Activated naive CD4-positive, alpha-beta T cell treated with anti-CD3 and anti-CD28 coated beads, Interleukin-2, amount 50 U/mL, for 24 hours (primary cell): Measurements from ENCODE around the gene DCUN1D2.
"Not testable (repeated sequence)": the region's sequence is repeated elsewhere in the genome, so short reads cannot be mapped to it uniquely, and the experiment has no call there.

Experiments used
- H3K27ac Mint-ChIP-seq: one replicate; pipeline ENCODE4 v1.8.0; 2021; ENCODE audit warnings: mild to moderate bottlenecking, mixed read lengths
- H3K27me3 Mint-ChIP-seq: one replicate; pipeline ENCODE4 v1.8.0; 2021; ENCODE audit warnings: mixed read lengths
- H3K36me3 Mint-ChIP-seq: one replicate; pipeline ENCODE4 v1.8.0; 2021; ENCODE audit warnings: mixed read lengths
- H3K4me1 Mint-ChIP-seq: one replicate; pipeline ENCODE4 v1.8.0; 2021; ENCODE audit warnings: mixed read lengths
- H3K4me3 Mint-ChIP-seq: one replicate; pipeline ENCODE4 v1.8.0; 2021; ENCODE audit warnings: mild to moderate bottlenecking, mixed read lengths
- H3K9me3 Mint-ChIP-seq: one replicate; pipeline ENCODE4 v1.8.0; 2021; ENCODE audit warnings: mixed read lengths

Gene DCUN1D2

DNA sequence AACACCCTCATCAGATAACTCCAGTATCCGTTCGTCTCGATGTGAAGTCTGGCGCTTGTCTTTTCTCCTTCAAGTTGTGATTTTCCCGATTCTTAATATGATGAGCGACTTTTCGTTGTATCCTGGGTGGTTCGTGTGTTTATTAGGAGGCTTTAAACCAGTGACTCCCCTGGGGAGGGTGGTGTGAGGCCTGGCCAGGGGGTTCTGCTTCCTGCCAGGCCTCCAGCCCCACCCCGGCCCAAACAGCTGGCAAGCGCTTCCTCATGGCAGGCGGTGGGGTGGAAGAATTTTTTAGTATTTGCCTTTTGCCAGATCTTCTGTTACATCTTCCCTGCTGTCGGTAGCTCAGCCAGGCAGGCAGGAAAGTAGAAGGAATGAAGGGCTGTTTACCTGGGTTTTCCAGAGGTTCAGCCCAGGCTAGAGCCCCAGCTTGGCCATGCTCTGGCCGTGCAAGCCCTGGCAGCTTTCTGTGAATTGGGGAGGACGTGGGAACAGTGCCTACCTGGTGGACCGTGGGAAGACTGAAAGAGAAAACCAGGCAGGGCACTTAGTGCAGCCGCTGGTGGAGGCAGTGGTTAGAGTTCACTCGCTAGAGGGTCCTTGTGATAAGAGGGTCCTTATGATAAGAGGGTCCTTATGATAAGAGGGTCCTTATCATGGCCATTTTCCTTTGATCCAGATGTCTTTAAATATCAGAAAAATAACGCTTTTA, 37.7 kb upstream of the DCUN1D2 start:
- Mint-ChIP-seq H3K27ac (peak overlapping the region; percentile 23), H3K4me3 (no peak overlapping the region), H3K4me1 (peaks cover 4% of the 10 kb centered on the region), H3K36me3 (peaks cover 17% of the 10 kb centered on the region), H3K9me3 (no peaks in the 10 kb centered on the region), H3K27me3 (no peaks in the 10 kb centered on the region)

DNA sequence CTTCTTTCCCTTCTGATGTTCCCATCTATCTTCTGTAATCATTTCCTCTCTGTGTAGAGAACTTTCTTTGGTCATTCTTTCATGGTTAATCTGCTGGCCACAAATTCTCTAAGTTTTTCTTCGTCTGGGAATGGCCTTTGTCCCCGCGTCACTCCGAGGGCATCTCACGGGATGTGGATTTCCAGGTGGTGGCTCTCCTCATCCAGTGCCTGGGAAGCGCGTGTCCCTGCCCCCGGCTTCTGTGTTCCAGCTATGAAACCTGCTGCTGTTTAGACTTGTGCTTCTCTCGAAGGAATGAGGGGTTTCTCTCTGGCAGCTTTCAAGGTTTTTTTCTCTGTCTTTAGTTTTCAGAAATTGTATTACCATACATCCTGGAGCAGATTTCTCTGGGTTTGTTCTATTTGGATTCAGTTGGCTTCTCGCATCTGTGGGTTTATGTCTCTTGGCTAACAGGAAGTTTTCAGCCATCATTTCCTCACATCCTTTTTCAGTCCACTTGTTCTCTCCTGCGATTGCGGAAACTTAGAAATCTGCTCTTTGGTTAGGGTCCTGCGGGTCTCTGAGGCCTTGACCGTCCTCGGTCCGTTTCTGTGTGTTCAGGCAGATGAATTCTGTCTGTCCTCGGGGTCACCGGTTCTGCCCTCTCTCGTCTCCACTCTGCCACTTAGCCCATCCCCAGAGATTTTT, 36.9 kb upstream of the DCUN1D2 start:
- Mint-ChIP-seq H3K4me1 (peaks cover 4% of the 10 kb centered on the region), H3K27me3 (no peaks in the 10 kb centered on the region), H3K36me3 (peaks cover 19% of the 10 kb centered on the region), H3K4me3 (no peak overlapping the region), H3K9me3 (no peaks in the 10 kb centered on the region), H3K27ac (no peak overlapping the region)

DNA sequence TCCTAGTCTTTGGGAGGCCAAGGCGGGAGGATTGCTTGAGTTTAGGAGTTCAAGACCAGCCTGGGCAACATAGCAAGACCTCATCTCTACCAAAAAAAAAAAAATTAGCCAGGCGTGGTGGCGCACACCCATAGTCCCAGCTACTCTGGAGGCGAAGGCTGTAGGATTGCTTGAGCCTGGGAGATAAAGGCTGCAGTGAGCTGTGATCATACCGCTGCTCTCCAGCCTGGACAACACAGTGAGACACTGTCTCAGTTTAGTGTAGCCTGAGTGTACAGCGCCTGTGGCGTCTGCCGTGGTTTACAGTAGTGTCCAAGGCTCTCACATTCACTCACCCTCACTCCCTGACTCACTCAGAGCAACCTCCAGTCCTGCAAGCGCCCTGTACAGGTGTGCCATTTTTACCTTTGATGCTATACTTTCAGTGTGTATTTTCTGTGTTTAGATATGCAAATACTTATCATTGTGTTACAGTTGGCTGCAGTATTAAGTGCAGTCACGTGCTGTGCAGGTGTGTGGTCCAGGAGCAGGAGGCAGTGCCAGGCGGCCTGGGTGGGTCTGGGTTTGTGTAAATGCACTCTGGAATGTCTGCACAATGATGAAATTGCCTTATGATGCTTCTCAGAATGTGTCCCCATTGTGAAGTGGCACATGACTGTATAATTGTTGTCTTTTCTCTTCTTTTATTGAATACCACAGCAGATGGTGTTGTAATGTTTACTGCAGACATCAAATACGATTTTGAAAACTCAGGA, 36.1 kb upstream of the DCUN1D2 start:
- Mint-ChIP-seq H3K27me3 (no peaks in the 10 kb centered on the region), H3K36me3 (peaks cover 17% of the 10 kb centered on the region), H3K4me3 (no peak overlapping the region), H3K4me1 (peaks cover 4% of the 10 kb centered on the region), H3K9me3 (no peaks in the 10 kb centered on the region), H3K27ac (no peak overlapping the region)

DNA sequence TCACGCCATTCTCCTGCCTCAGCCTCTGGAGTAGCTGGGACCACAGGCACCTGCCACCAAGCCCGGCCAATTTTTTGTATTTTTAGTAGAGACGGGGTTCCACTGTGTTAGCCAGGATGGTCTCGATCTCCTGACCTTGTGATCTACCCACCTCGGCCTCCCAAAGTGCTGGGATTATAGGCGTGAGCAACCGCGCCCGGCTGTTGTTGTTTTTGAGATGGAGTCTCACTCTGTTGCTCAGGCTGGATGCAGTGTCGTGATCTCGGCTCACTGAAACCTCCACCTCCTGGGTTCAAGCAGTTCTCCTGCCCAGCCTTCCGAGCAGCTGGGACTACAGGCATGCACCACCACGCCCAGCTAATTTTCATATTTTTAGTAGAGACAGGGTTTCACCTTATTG, 31.9 kb upstream of the DCUN1D2 start:
- not testable (repeated sequence) for H3K4me3 Mint-ChIP-seq, H3K27ac Mint-ChIP-seq, H3K27me3 Mint-ChIP-seq, H3K9me3 Mint-ChIP-seq
- H3K4me1 Mint-ChIP-seq = peaks cover 13% of the 10 kb centered on the region
- H3K36me3 Mint-ChIP-seq = peaks cover 15% of the 10 kb centered on the region

DNA sequence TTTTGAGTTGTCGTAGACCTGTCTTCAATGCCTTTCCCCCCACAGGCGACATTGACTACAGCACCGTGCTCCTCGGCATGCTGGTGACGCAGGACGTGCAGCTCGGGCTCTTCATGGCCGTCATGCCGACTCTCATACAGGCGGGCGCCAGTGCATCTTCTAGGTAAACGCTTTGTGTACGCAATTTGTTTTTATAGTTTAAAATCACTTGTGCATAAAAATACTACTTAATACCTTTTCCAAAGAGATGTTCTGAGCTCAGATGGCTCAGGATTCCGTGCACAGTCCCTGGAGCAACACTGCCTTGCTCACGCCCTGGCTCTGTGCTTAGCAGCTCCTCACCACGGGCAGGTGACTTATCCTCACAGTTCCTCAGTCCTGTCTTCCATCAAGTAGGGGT, 30.1 kb upstream of the DCUN1D2 start:
- no peaks in the 10 kb centered on the region for H3K9me3 Mint-ChIP-seq
- H3K36me3 Mint-ChIP-seq = peaks cover 12% of the 10 kb centered on the region
- H3K27ac Mint-ChIP-seq = no peak overlapping the region
- H3K27me3 Mint-ChIP-seq = no peaks in the 10 kb centered on the region
- H3K4me3 Mint-ChIP-seq = no peak overlapping the region
- peaks cover 13% of the 10 kb centered on the region for H3K4me1 Mint-ChIP-seq

DNA sequence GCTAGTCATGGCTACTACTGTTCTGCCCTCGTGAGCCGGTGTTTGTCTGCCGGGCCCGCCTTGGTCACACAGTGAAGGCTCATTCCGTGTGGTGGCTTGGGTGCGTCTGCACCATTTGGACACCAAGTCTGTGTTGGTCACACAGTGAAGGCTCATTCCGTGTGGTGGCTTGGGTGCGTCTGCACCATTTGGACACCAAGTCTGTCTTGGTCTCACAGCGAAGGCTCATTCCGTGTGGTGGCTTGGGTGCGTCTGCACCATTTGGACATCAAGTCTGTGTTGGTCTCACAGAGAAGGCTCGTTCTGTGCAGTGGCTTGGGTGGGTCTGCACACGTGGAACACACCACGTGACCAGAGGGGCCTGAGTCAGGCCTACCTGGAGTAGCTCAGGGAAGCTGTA, 29.0 kb upstream of the DCUN1D2 start:
- no peak overlapping the region for H3K27ac Mint-ChIP-seq
- no peaks in the 10 kb centered on the region for H3K9me3 Mint-ChIP-seq
- no peaks in the 10 kb centered on the region for H3K27me3 Mint-ChIP-seq
- H3K4me1 Mint-ChIP-seq = peaks cover 13% of the 10 kb centered on the region
- H3K36me3 Mint-ChIP-seq = peaks cover 10% of the 10 kb centered on the region
- no peak overlapping the region for H3K4me3 Mint-ChIP-seq

DNA sequence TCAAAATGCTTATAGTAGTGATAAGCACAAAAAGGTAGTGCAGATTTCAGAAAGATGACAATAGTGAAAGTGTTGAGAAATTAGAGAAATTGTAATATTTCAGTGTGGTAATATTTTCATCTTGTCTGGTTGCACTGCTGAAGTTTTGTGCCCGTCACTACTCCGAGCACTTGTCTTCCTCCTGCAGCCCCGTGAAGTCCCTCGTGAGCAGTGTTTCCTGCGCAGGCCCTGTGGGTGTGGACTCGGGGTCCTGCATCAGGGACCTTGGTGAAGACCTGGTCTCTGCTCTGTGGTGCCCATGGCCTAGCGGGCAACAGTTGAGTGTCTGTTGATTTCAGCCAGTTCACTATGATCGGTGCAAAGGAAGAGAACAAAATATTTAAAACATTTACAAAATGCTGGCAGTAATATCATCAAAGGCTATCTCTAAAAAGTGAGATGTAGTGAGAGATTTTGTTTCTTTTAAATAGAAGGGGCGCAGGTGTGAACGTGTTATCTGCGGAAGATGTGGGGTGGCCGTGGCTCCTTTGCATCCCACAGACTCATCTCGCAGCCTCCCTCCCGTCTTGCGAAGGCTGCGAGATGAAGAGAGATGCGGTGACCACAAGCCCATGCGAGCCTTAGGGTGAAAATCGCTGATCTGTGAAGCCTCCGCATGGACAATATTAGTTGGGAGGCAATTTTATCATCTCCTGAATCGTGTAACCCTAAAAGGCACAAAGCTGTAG, 27.7 kb upstream of the DCUN1D2 start:
- no peak overlapping the region for H3K4me3 Mint-ChIP-seq
- H3K4me1 Mint-ChIP-seq = peaks cover 9% of the 10 kb centered on the region
- H3K9me3 Mint-ChIP-seq = no peaks in the 10 kb centered on the region
- H3K36me3 Mint-ChIP-seq = peaks cover 13% of the 10 kb centered on the region
- no peak overlapping the region for H3K27ac Mint-ChIP-seq
- H3K27me3 Mint-ChIP-seq = no peaks in the 10 kb centered on the region

DNA sequence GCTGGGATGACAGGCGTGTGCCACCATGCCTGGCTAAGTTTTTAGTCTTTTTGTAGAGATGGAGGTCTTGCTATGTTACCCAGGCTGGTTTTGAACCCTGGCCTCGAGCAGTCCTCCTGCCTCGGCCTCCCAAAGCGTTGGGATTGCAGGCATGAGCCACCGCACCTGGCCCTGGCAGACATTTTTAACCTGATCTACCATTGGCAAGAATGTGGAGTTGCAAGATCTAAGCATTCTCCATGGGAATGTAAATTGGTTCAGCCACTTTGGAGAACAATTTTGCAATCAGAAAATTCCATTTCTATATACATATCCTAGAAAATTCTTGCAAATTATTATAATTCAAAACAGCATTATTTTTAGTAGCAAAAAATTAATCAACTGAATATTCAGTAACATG, 24.3 kb upstream of the DCUN1D2 start:
- no peaks in the 10 kb centered on the region for H3K9me3 Mint-ChIP-seq
- no peaks in the 10 kb centered on the region for H3K27me3 Mint-ChIP-seq
- H3K36me3 Mint-ChIP-seq = peaks cover 10% of the 10 kb centered on the region
- H3K4me1 Mint-ChIP-seq = peaks cover 9% of the 10 kb centered on the region
- no peak overlapping the region for H3K4me3 Mint-ChIP-seq
- no peak overlapping the region for H3K27ac Mint-ChIP-seq

DNA sequence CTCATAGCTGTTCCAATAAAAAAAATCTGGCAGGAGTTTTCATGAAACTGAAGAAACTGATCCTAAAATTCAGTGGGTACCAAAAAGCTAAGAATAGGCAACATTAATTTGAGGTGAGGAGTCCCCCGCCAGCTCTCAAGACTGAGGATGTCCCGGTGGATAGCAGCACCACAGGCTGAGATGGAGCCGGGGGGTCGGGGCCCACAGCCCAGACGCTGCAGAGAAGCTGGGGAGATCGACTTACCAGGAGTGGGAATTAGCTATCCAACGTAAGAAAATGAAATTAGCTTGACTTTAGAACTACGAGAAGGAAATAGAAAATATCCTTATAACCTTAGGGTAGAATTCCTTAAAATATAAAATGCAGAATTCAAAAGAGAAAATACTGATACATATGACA, 23.2 kb upstream of the DCUN1D2 start:
- no peaks in the 10 kb centered on the region for H3K9me3 Mint-ChIP-seq
- no peak overlapping the region for H3K4me3 Mint-ChIP-seq
- H3K27me3 Mint-ChIP-seq = no peaks in the 10 kb centered on the region
- no peak overlapping the region for H3K27ac Mint-ChIP-seq
- peaks cover 9% of the 10 kb centered on the region for H3K4me1 Mint-ChIP-seq
- H3K36me3 Mint-ChIP-seq = peaks cover 10% of the 10 kb centered on the region

DNA sequence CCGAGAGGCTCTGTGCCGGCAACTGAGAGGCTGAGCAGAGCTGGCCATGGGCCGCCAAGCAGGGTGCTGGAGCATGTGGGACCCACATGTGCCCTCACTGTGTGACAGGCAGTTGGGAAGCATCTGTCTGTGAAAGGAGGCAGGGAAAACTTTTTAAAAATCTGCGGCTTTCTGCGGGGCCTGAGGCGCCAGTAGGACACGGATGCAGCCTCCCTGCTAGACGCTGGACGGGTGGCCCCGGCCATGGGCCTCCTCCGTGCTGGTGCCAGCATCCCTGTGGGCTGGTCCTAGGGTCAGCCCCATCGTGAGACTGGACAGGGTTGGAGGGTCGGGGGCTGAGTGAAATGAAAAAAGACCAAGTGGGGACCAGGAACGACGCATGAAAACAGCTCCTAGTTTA, 20.9 kb upstream of the DCUN1D2 start:
- Mint-ChIP-seq H3K4me1 (no peaks in the 10 kb centered on the region), H3K36me3 (peaks cover 8% of the 10 kb centered on the region), H3K27ac (no peak overlapping the region), H3K4me3 (no peak overlapping the region), H3K9me3 (no peaks in the 10 kb centered on the region), H3K27me3 (no peaks in the 10 kb centered on the region)

DNA sequence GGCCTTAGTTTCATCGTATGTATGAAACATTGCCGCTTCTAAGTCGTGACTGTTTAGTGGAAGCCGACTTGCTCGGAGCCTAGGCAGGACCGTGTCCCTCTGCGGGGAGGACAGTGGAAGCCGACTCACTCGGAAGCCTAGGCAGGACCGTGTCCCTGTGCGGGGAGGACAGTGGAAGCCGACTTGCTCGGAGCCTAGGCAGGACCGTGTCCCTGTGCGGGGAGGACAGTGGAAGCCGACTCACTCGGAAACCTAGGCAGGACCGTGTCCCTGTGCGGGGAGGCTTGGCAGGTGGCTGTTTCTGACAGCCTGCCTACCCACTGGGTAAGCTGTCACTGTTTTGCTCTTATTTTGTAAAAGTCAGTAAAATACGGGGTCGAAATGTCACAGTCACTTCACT, 20.4 kb upstream of the DCUN1D2 start:
- Mint-ChIP-seq H3K36me3 (peaks cover 6% of the 10 kb centered on the region), H3K4me3 (no peak overlapping the region), H3K27me3 (no peaks in the 10 kb centered on the region), H3K4me1 (no peaks in the 10 kb centered on the region), H3K9me3 (no peaks in the 10 kb centered on the region), H3K27ac (no peak overlapping the region)

DNA sequence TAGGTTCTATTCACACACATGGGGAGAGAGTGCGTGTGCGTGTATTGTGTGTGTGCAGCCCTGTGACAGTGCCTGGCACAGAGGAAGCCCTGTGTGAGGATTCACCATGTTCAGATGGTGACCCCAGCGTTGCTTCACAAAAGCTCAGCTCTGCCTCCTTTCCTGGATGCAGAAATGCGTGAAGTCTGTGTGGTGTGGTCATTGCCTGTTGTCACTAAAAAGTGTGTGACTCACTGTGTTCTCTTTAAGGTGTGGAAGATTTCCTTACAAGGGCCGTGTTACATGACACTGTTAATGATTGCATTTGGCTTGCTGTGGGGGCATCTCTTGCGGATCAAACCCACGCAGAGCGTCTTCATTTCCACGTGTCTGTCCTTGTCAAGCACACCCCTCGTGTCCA, 19.5 kb upstream of the DCUN1D2 start:
- Mint-ChIP-seq H3K4me3 (no peak overlapping the region), H3K4me1 (no peaks in the 10 kb centered on the region), H3K27me3 (no peaks in the 10 kb centered on the region), H3K36me3 (peaks cover 3% of the 10 kb centered on the region), H3K9me3 (no peaks in the 10 kb centered on the region), H3K27ac (no peak overlapping the region)

DNA sequence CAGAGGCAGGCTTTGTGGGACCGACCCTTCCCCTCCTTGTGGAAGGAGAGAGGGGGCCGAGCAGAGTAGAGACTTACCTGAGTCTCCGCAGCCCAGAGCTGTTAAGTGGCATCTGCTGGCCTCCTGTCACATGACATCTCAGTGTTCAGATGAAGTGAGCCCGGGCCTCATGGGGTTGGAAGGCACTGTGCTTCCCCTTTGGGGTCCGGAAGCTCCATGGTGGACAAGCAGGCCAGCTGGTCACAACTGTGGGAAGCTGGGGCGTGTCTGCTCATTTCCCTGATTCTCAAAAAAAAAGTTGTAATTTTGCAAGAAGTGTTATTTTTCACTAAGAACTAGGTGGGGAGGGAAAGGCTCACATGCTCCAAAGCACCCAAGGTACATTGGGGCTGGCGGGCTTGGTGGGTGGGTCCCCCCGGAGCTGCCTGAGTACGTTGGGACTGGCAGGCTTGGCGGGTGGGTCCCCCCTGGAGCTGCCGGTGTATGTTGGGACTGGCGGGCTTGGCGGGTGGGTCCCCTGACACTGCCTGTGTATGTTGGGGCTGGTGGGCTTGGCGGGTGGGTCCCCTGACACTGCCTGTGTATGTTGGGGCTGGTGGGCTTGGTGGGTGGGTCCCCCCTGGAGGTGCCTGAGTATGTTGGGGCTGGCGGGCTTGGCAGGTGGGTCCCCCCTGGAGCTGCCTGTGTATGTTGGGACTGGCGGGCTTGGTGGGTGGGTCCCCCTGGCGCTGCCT, 18.2 kb upstream of the DCUN1D2 start:
- Mint-ChIP-seq H3K27me3 (no peaks in the 10 kb centered on the region), H3K9me3 (no peaks in the 10 kb centered on the region), H3K27ac (no peak overlapping the region), H3K36me3 (no peaks in the 10 kb centered on the region), H3K4me3 (no peak overlapping the region), H3K4me1 (no peaks in the 10 kb centered on the region)

DNA sequence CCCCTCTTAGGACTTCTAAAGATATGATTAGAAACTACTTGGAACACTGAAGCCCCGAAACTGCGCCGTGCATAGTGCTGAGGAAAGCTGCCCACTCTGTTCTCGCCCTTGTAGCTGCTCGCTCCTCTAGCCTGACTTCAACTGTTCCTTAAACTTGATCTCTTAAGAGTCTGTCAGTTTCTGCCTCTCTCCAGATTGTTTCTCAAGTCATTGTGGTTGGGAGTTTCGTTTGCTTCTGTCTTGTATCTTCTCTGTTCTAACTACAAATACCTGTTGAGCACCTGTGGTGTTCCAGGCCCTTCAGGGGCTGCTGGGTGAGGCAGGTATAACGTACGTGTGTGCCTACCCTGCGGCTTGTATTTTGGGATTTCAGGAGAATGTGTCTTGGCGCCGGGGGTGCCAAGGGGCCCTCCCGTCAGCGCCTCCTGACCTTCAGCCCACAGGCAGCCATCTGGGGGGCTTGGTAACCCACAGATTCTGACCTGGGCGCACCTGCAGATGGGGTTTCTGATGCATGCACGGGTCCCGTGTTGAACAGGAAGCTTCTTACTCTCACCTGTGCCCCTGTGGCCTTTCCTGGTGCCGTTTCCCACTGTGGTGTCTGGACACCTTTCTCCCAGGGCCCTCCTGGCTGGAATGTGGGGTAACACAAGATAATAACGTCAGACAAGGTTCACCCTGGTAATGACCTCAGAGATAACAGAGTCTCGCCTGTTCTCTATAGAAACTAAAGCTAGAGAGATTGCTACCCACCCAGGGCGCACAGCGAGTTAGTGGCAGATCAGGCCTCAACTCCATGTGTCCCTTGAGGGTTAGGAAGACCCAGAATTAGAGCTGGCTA, 17.2 kb upstream of the DCUN1D2 start:
- no peaks in the 10 kb centered on the region for H3K36me3 Mint-ChIP-seq
- no peaks in the 10 kb centered on the region for H3K27me3 Mint-ChIP-seq
- H3K4me3 Mint-ChIP-seq = no peak overlapping the region
- no peaks in the 10 kb centered on the region for H3K4me1 Mint-ChIP-seq
- no peak overlapping the region for H3K27ac Mint-ChIP-seq
- no peaks in the 10 kb centered on the region for H3K9me3 Mint-ChIP-seq
